H1 (cell line): ENCODE results near the gene PIAS1. TPM values are rescaled to one million over a fixed set of nuclear protein-coding genes. Genes with fewer than 3 reads are reported as not detected.
A peak's percentile ranks its signal among the peaks of the same experiment; 100 is the strongest.

Experiments used
- ASH2L ChIP-seq: fragments of 200-600, 300-600 bp; sonication (generic); IDR thresholded peaks from one replicate; pipeline ENCODE4 v1.7.1; 2017; ENCODE audit warnings: low read length
- BACH1 ChIP-seq: IDR thresholded peaks from 2 replicates; pipeline ENCODE4 v1.6.1; 2012; ENCODE audit warnings: low read length, improper control_type of control experiment
- BRCA1 ChIP-seq: IDR thresholded peaks from 2 replicates; pipeline ENCODE4 v1.6.1; 2012; ENCODE audit warnings: low read depth, low read length, improper control_type of control experiment
- CREB1 ChIP-seq: IDR thresholded peaks from 2 replicates; pipeline ENCODE4 v1.6.1; 2012; ENCODE audit warnings: inconsistent platforms
- HDAC6 ChIP-seq: IDR thresholded peaks from one replicate; pipeline ENCODE4 v1.7.1; 2012; ENCODE audit warnings: low read depth, mild to moderate bottlenecking, inconsistent platforms, low read length, moderate library complexity
- POU5F1 ChIP-seq: IDR thresholded peaks from 2 replicates; pipeline ENCODE4 v1.6.1; 2011; ENCODE audit warnings: low read depth, mild to moderate bottlenecking, low read length, moderate library complexity
- RAD21 ChIP-seq, 2 experiments: IDR thresholded peaks in 1 of 2; conservative IDR thresholded peaks in 1 of 2; 2 replicates each; pipeline ENCODE4 v1.6.1; 2011; ENCODE audit warnings: low read depth in 2 of 2, low read length in 2 of 2, improper control_type of control experiment in 1 of 2, inconsistent platforms in 1 of 2, mild to moderate bottlenecking in 1 of 2, moderate library complexity in 1 of 2
- SIX5 ChIP-seq: IDR thresholded peaks from 2 replicates; pipeline ENCODE4 v1.6.1; 2011; ENCODE audit warnings: mild to moderate bottlenecking, low read depth, low read length
- TBP ChIP-seq: IDR thresholded peaks from 2 replicates; pipeline ENCODE4 v1.6.1; 2011; ENCODE audit warnings: low read depth, low read length, improper control_type of control experiment
- polyA plus RNA-seq, 7 experiments: library from polyadenylated mRNA; depleted of rRNA in 3 of 7; stranded (reverse) in 5 of 7; unstranded in 2 of 7; fragments of >200 nt in 5 of 7; fragments of 200-250 nt in 2 of 7; gene quantifications; 1 replicate in 5 of 7; 2 replicates in 1 of 7; 4 replicates in 1 of 7; pipeline versions ENCODE4 v1.2.1 to v1.2.3, GENCODE V29; 2011 to 2013; ENCODE audit warnings: missing spikeins in 2 of 7, mixed read lengths in 2 of 7
- total RNA-seq: library from RNA; stranded (reverse); fragmentation: NEBNext Ultra II Directional; extraction: Animal tissue kit (Norgen Biotek cat#: 25700); gene quantifications from 2 replicates; pipeline ENCODE4 v1.2.1, GENCODE V29; 2021
- TF ChIP-seq, protein P1 (sequence below): fragments of 300-600 bp; sonication (generic); IDR thresholded peaks from 2 replicates; pipeline ENCODE4 v1.7.1; 2012; ENCODE audit warnings: low read length, moderate library complexity, mild to moderate bottlenecking, inconsistent platforms; ENCODE audit not compliant: insufficient replicate concordance

The PIAS1 gene
- total and polyA plus RNA-seq, 2 of the 8 experiments (the other 6 are each of a cell fraction or from before 2014, with no cell fraction given), result 30.8 to 34.5 TPM

GRCh38 chr15:68053701-68054627 is at the start of gene PIAS1 (continued):
- TF ChIP-seq RAD21 (IDR thresholded peaks at IDR 0.05 in 1 of 2, conservative IDR thresholded peaks at IDR 0.05 in 1 of 2; ENCODE audit: low read depth in 2 of 2, low read length in 2 of 2) (peak in 1 of 2 experiments; percentile 9; a peak in 1 of 4 replicates), SIX5 (no peak), BACH1 (no peak), HDAC6 (no peak), POU5F1 (no peak), BRCA1 (no peak), CREB1 (0 out of 2 replicates have a peak, but pooled peaks have one; percentile 7), ASH2L (peak; percentile 61), TBP (no peak; the same call in 1 of the 2 replicates)
- TF ChIP-seq, protein P1, sequence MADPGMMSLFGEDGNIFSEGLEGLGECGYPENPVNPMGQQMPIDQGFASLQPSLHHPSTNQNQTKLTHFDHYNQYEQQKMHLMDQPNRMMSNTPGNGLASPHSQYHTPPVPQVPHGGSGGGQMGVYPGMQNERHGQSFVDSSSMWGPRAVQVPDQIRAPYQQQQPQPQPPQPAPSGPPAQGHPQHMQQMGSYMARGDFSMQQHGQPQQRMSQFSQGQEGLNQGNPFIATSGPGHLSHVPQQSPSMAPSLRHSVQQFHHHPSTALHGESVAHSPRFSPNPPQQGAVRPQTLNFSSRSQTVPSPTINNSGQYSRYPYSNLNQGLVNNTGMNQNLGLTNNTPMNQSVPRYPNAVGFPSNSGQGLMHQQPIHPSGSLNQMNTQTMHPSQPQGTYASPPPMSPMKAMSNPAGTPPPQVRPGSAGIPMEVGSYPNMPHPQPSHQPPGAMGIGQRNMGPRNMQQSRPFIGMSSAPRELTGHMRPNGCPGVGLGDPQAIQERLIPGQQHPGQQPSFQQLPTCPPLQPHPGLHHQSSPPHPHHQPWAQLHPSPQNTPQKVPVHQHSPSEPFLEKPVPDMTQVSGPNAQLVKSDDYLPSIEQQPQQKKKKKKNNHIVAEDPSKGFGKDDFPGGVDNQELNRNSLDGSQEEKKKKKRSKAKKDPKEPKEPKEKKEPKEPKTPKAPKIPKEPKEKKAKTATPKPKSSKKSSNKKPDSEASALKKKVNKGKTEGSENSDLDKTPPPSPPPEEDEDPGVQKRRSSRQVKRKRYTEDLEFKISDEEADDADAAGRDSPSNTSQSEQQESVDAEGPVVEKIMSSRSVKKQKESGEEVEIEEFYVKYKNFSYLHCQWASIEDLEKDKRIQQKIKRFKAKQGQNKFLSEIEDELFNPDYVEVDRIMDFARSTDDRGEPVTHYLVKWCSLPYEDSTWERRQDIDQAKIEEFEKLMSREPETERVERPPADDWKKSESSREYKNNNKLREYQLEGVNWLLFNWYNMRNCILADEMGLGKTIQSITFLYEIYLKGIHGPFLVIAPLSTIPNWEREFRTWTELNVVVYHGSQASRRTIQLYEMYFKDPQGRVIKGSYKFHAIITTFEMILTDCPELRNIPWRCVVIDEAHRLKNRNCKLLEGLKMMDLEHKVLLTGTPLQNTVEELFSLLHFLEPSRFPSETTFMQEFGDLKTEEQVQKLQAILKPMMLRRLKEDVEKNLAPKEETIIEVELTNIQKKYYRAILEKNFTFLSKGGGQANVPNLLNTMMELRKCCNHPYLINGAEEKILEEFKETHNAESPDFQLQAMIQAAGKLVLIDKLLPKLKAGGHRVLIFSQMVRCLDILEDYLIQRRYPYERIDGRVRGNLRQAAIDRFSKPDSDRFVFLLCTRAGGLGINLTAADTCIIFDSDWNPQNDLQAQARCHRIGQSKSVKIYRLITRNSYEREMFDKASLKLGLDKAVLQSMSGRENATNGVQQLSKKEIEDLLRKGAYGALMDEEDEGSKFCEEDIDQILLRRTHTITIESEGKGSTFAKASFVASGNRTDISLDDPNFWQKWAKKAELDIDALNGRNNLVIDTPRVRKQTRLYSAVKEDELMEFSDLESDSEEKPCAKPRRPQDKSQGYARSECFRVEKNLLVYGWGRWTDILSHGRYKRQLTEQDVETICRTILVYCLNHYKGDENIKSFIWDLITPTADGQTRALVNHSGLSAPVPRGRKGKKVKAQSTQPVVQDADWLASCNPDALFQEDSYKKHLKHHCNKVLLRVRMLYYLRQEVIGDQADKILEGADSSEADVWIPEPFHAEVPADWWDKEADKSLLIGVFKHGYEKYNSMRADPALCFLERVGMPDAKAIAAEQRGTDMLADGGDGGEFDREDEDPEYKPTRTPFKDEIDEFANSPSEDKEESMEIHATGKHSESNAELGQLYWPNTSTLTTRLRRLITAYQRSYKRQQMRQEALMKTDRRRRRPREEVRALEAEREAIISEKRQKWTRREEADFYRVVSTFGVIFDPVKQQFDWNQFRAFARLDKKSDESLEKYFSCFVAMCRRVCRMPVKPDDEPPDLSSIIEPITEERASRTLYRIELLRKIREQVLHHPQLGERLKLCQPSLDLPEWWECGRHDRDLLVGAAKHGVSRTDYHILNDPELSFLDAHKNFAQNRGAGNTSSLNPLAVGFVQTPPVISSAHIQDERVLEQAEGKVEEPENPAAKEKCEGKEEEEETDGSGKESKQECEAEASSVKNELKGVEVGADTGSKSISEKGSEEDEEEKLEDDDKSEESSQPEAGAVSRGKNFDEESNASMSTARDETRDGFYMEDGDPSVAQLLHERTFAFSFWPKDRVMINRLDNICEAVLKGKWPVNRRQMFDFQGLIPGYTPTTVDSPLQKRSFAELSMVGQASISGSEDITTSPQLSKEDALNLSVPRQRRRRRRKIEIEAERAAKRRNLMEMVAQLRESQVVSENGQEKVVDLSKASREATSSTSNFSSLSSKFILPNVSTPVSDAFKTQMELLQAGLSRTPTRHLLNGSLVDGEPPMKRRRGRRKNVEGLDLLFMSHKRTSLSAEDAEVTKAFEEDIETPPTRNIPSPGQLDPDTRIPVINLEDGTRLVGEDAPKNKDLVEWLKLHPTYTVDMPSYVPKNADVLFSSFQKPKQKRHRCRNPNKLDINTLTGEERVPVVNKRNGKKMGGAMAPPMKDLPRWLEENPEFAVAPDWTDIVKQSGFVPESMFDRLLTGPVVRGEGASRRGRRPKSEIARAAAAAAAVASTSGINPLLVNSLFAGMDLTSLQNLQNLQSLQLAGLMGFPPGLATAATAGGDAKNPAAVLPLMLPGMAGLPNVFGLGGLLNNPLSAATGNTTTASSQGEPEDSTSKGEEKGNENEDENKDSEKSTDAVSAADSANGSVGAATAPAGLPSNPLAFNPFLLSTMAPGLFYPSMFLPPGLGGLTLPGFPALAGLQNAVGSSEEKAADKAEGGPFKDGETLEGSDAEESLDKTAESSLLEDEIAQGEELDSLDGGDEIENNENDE, result no peak
